Measurements from ENCODE around the gene CRIP3.

The CRIP3 gene

DNA sequence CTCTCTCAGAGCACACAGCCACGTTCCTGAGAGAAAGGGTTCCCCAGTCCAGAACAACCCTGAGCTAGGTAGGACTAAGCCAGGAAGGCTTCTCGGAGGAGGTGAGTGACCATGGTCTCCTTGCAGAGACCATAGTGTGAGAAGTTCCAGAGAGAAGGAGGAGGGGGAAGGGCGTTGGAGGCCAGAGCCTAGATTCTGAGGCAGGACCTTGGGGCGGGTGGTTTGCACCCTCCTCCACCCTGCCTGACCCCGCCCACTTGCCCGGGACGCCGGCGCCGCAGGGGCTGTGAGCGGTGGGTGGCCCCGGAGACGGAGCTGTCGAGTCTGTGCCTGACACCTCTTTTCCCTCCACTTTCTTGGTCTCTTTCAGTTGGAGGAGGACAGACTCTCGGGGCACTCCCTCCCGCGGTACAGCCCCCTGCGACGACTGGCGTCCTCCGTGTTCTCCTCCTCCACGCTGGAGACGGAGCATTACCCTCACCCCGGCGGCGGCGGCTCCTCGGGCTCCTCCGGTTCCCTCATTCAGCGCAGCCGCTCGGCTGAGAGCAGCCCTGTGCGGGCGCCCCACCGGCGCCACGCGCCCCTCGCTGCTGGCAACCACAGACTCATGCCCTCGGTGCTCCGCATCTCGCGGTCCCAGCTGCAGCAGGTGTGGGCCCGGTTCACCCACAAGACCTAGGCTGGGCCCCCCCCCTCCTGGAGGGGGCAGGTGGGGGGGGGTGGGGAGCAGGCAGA is 39.2 kb downstream of the CRIP3 start:
- TF ChIP-seq POLR2AphosphoS5 (IDR thresholded peaks at IDR 0.05; ENCODE audit: low read depth, low read length) (no peak), SIN3A (IDR thresholded peaks at IDR 0.05; ENCODE audit: borderline replicate concordance, insufficient read depth, low read length) (no peak), TAF1 (IDR thresholded peaks at IDR 0.05; ENCODE audit: borderline replicate concordance, insufficient read depth, low read length) (no peak), FOXP2 (optimal IDR thresholded peaks at IDR 0.05; ENCODE audit: borderline replicate concordance, extremely low read depth, extremely low read length, insufficient read depth) (no peak)
- TF ChIP-seq, protein P1, sequence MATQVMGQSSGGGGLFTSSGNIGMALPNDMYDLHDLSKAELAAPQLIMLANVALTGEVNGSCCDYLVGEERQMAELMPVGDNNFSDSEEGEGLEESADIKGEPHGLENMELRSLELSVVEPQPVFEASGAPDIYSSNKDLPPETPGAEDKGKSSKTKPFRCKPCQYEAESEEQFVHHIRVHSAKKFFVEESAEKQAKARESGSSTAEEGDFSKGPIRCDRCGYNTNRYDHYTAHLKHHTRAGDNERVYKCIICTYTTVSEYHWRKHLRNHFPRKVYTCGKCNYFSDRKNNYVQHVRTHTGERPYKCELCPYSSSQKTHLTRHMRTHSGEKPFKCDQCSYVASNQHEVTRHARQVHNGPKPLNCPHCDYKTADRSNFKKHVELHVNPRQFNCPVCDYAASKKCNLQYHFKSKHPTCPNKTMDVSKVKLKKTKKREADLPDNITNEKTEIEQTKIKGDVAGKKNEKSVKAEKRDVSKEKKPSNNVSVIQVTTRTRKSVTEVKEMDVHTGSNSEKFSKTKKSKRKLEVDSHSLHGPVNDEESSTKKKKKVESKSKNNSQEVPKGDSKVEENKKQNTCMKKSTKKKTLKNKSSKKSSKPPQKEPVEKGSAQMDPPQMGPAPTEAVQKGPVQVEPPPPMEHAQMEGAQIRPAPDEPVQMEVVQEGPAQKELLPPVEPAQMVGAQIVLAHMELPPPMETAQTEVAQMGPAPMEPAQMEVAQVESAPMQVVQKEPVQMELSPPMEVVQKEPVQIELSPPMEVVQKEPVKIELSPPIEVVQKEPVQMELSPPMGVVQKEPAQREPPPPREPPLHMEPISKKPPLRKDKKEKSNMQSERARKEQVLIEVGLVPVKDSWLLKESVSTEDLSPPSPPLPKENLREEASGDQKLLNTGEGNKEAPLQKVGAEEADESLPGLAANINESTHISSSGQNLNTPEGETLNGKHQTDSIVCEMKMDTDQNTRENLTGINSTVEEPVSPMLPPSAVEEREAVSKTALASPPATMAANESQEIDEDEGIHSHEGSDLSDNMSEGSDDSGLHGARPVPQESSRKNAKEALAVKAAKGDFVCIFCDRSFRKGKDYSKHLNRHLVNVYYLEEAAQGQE (IDR thresholded peaks at IDR 0.05; ENCODE audit: insufficient read depth in 1 of 2, low read depth in 2 of 2, low read length in 2 of 2) = no peak

GRCh38 chr6:43268782-43269272 is 39.8 kb downstream of the CRIP3 start:
- TF ChIP-seq, protein P1 (IDR thresholded peaks at IDR 0.05; ENCODE audit: insufficient read depth in 1 of 2, low read depth in 2 of 2, low read length in 2 of 2) = no peak
- TF ChIP-seq SIN3A (IDR thresholded peaks at IDR 0.05; ENCODE audit: borderline replicate concordance, insufficient read depth, low read length) (no peak), TAF1 (IDR thresholded peaks at IDR 0.05; ENCODE audit: borderline replicate concordance, insufficient read depth, low read length) (no peak), FOXP2 (optimal IDR thresholded peaks at IDR 0.05; ENCODE audit: borderline replicate concordance, extremely low read depth, extremely low read length, insufficient read depth) (no peak), POLR2AphosphoS5 (IDR thresholded peaks at IDR 0.05; ENCODE audit: low read depth, low read length) (no peak)

GRCh38 chr6:43268355-43268700 is 40.3 kb downstream of the CRIP3 start:
- no peak for TF ChIP-seq FOXP2 (optimal IDR thresholded peaks at IDR 0.05; ENCODE audit: borderline replicate concordance, extremely low read depth, extremely low read length, insufficient read depth)
- TF ChIP-seq, protein P1 (IDR thresholded peaks at IDR 0.05; ENCODE audit: insufficient read depth in 1 of 2, low read depth in 2 of 2, low read length in 2 of 2) = no peak
- no peak for TF ChIP-seq TAF1 (IDR thresholded peaks at IDR 0.05; ENCODE audit: borderline replicate concordance, insufficient read depth, low read length)
- TF ChIP-seq POLR2AphosphoS5 (IDR thresholded peaks at IDR 0.05; ENCODE audit: low read depth, low read length) = no peak
- TF ChIP-seq SIN3A (IDR thresholded peaks at IDR 0.05; ENCODE audit: borderline replicate concordance, insufficient read depth, low read length) = no peak

- TF ChIP-seq SIN3A (IDR thresholded peaks at IDR 0.05; ENCODE audit: borderline replicate concordance, insufficient read depth, low read length) = no peak
- TF ChIP-seq TAF1 (IDR thresholded peaks at IDR 0.05; ENCODE audit: borderline replicate concordance, insufficient read depth, low read length) = no peak
- no peak for TF ChIP-seq FOXP2 (optimal IDR thresholded peaks at IDR 0.05; ENCODE audit: borderline replicate concordance, extremely low read depth, extremely low read length, insufficient read depth)
- TF ChIP-seq POLR2AphosphoS5 (IDR thresholded peaks at IDR 0.05; ENCODE audit: low read depth, low read length) = no peak
- TF ChIP-seq, protein P1 (IDR thresholded peaks at IDR 0.05; ENCODE audit: insufficient read depth in 1 of 2, low read depth in 2 of 2, low read length in 2 of 2) = no peak
Measured at GRCh38 chr6:43267619-43268354, 40.8 kb downstream of the CRIP3 start.
